Liver (tissue), 9 donors: Measurements from ENCODE around the gene NT5C2. TPM values are rescaled to one million over a fixed set of nuclear protein-coding genes. Genes with fewer than 3 reads are reported as not detected.

Experiments
- DNase-seq: peaks from one replicate; pipeline ENCODE4 v3.0.0-alpha.2; 2017; ENCODE audit warnings: low spot score
- H3K27ac ChIP-seq, 2 donors: one replicate each; pipeline ENCODE4 v1.7.0; 2013; ENCODE audit warnings: inconsistent platforms in 2 of 2, low read length in 2 of 2, control low read depth in 1 of 2, low read depth in 1 of 2, mild to moderate bottlenecking in 1 of 2
- H3K27me3 ChIP-seq, 4 donors: one replicate each; pipeline versions ENCODE4 v1.6.1 to v1.7.0; 2013; ENCODE audit warnings: low read length in 3 of 4, inconsistent platforms in 1 of 4, mild to moderate bottlenecking in 1 of 4, moderate library complexity in 1 of 4; ENCODE audit not compliant: control insufficient read depth in 4 of 4, insufficient read depth in 4 of 4
- H3K36me3 ChIP-seq, 4 donors: one replicate each; pipeline versions ENCODE4 v1.6.1 to v1.7.0; 2013; ENCODE audit warnings: low read length in 3 of 4, mild to moderate bottlenecking in 3 of 4, low read depth in 1 of 4, moderate library complexity in 1 of 4; ENCODE audit not compliant: control insufficient read depth in 4 of 4, insufficient read depth in 3 of 4
- H3K4me1 ChIP-seq, 4 donors: one replicate each; pipeline versions ENCODE4 v1.6.1 to v1.7.0; 2013; ENCODE audit warnings: low read length in 3 of 4, mild to moderate bottlenecking in 3 of 4, moderate library complexity in 1 of 4; ENCODE audit not compliant: control insufficient read depth in 4 of 4, insufficient read depth in 4 of 4
- H3K4me3 ChIP-seq, 3 donors: one replicate each; pipeline versions ENCODE4 v1.6.1 to v1.7.0; 2013; ENCODE audit warnings: low read length in 3 of 3, control low read depth in 1 of 3, low read depth in 1 of 3, mild to moderate bottlenecking in 1 of 3
- H3K9ac ChIP-seq, 2 donors: one replicate each; pipeline ENCODE4 v1.7.0; 2013; ENCODE audit warnings: low read length in 2 of 2, mild to moderate bottlenecking in 2 of 2, moderate library complexity in 2 of 2, control low read depth in 1 of 2, low read depth in 1 of 2
- H3K9me3 ChIP-seq, 4 donors: one replicate each; pipeline versions ENCODE4 v1.6.1 to v1.7.0; 2013; ENCODE audit warnings: low read length in 3 of 4; ENCODE audit not compliant: control insufficient read depth in 4 of 4
- ATF3 ChIP-seq: IDR thresholded peaks from 2 replicates; pipeline ENCODE4 v1.6.1; 2016; ENCODE audit warnings: antibody characterized with exemption
- CTCF ChIP-seq: fragments of 150-350 bp; IDR thresholded peaks from 2 replicates; pipeline ENCODE4 v1.5.1; 2017; ENCODE audit warnings: improper control_type of control experiment, low read depth, low read length; ENCODE audit not compliant: missing input control
- FOXA1 ChIP-seq: IDR thresholded peaks from 2 replicates; pipeline ENCODE4 v1.6.1; 2016; ENCODE audit warnings: antibody characterized with exemption
- GABPA ChIP-seq, 2 donors: IDR thresholded peaks in 1 of 2; conservative IDR thresholded peaks in 1 of 2; 2 replicates each; pipeline ENCODE4 v1.6.1; 2016; ENCODE audit warnings: antibody characterized with exemption in 2 of 2, mild to moderate bottlenecking in 1 of 2, moderate library complexity in 1 of 2
- HNF4A ChIP-seq, 2 donors: conservative IDR thresholded peaks; 2 replicates each; pipeline ENCODE4 v1.6.1; 2016; ENCODE audit warnings: antibody characterized with exemption in 2 of 2, mild to moderate bottlenecking in 2 of 2
- HNF4G ChIP-seq: IDR thresholded peaks from 2 replicates; pipeline ENCODE4 v1.6.1; 2016; ENCODE audit warnings: antibody characterized with exemption
- NR2F2 ChIP-seq: IDR thresholded peaks from 2 replicates; pipeline ENCODE4 v1.6.1; 2016; ENCODE audit warnings: antibody characterized with exemption
- RAD21 ChIP-seq, 2 donors: IDR thresholded peaks; 2 replicates each; pipeline ENCODE4 v1.6.1; 2016; ENCODE audit warnings: antibody characterized with exemption in 2 of 2, mild to moderate bottlenecking in 2 of 2
- REST ChIP-seq: IDR thresholded peaks from 2 replicates; pipeline ENCODE4 v1.6.1; 2016; ENCODE audit warnings: antibody characterized with exemption, mild to moderate bottlenecking
- RXRA ChIP-seq, 2 donors: IDR thresholded peaks; 2 replicates each; pipeline ENCODE4 v1.6.1; 2017 to 2018; ENCODE audit warnings: antibody characterized with exemption in 2 of 2, mild to moderate bottlenecking in 1 of 2
- SP1 ChIP-seq: IDR thresholded peaks from 2 replicates; pipeline ENCODE4 v1.6.1; 2018; ENCODE audit warnings: antibody characterized with exemption, mild to moderate bottlenecking
- TAF1 ChIP-seq: conservative IDR thresholded peaks from 2 replicates; pipeline ENCODE4 v1.6.1; 2016; ENCODE audit warnings: antibody characterized with exemption, mild to moderate bottlenecking
- YY1 ChIP-seq: IDR thresholded peaks from 2 replicates; pipeline ENCODE4 v1.6.1; 2016; ENCODE audit warnings: antibody characterized with exemption, mild to moderate bottlenecking
- ZBTB33 ChIP-seq: IDR thresholded peaks from 2 replicates; pipeline ENCODE4 v1.6.1; 2016; ENCODE audit warnings: antibody characterized with exemption
- WGBS: extraction: QIAGEN DNeasy Blood & Tissue Kit; methylation state at CpG from one replicate; pipeline ENCODE4 v1.1.7; 2013; 5-methylcytosine and 5-hydroxymethylcytosine counted together
- polyA plus RNA-seq, 2 donors: library from polyadenylated mRNA; stranded (reverse) in 1 of 2; unstranded in 1 of 2; fragments of 200-250 nt in 1 of 2; fragments of >200 nt in 1 of 2; fragmentation: Nextera tagmentation in 1 of 2; extraction: Ambion mirVana in 1 of 2; gene quantifications; one replicate each; pipeline versions ENCODE4 v1.2.1 to v1.2.3, GENCODE V29; 2013 to 2015
- total RNA-seq, 2 donors: library from RNA; depleted of rRNA; stranded (reverse); fragments of >200 nt; gene quantifications; one replicate each; pipeline ENCODE4 v1.2.3, GENCODE V29; 2014
- donor health status: healthy.
- donor health status: healthy.
- donor health status: healthy.
- donor health status: healthy.
- donor health status: healthy.

NT5C2 gene
- total and polyA plus RNA-seq, 4 donors, result 14.4 to 65.3 (median 33.0) TPM

GRCh38 chr10:103180491-103180890 is 12.6 kb downstream of the NT5C2 start:
- Histone ChIP-seq H3K4me1 (peaks cover 0 to 4% (median 0%) of the 10 kb centered on the region in 4 donors), H3K9ac (no peak overlapping the region), H3K27ac (no peak overlapping the region), H3K36me3 (peaks cover 4 to 20% (median 10%) of the 10 kb centered on the region in 4 donors), H3K27me3 (no peaks in the 10 kb centered on the region), H3K9me3 (no peaks in the 10 kb centered on the region), H3K4me3 (no peak overlapping the region)
- no peak for TF ChIP-seq TAF1
- no peak for TF ChIP-seq ATF3
- no peak for TF ChIP-seq CTCF
- TF ChIP-seq HNF4A (conservative IDR thresholded peaks at IDR 0.05), result no peak
- TF ChIP-seq HNF4G, result no peak
- no peak for TF ChIP-seq FOXA1
- no peak for TF ChIP-seq SP1
- WGBS, result 88% methylated on average over 4 of the region's 4 CpGs
- no peak for DNase-seq

- H3K9me3 ChIP-seq, result no peaks in the 10 kb centered on the region
- no peak for DNase-seq
- H3K27ac ChIP-seq, result no peak overlapping the region
- TF ChIP-seq RXRA (IDR thresholded peaks at IDR 0.05) (no peak), TAF1 (no peak), ATF3 (no peak), NR2F2 (no peak), RAD21 (IDR thresholded peaks at IDR 0.05) (no peak), CTCF (no peak), YY1 (no peak)
- H3K4me3 ChIP-seq, result no peak overlapping the region
- H3K36me3 ChIP-seq, result peaks cover 12 to 29% (median 26%) of the 10 kb centered on the region in 4 donors
- WGBS, result 58% methylated on average over 1 of the region's 1 CpG
- no peaks in the 10 kb centered on the region for H3K27me3 ChIP-seq
- H3K9ac ChIP-seq, result no peak overlapping the region
- H3K4me1 ChIP-seq, result no peaks in the 10 kb centered on the region
These were observed 15.9 kb downstream of the NT5C2 start for GRCh38 chr10:103177123-103177522.

GRCh38 chr10:103175580-103176285 is 17.3 kb downstream of the NT5C2 start:
- no peak overlapping the region for H3K9ac ChIP-seq

More at GRCh38 chr10:103175580-103176285, 17.3 kb downstream of the NT5C2 start:
- no peaks in the 10 kb centered on the region for H3K4me1 ChIP-seq
- no peaks in the 10 kb centered on the region for H3K27me3 ChIP-seq
- H3K9me3 ChIP-seq, result no peaks in the 10 kb centered on the region
- H3K4me3 ChIP-seq, result no peak overlapping the region
- 92% methylated on average over 11 of the region's 11 CpGs for WGBS
- no peak overlapping the region for H3K27ac ChIP-seq
- DNase-seq, result no peak
- H3K36me3 ChIP-seq, result peaks cover 12 to 33% (median 30%) of the 10 kb centered on the region in 4 donors
- no peak for TF ChIP-seq ZBTB33
- no peak for TF ChIP-seq REST
- no peak for TF ChIP-seq HNF4A (conservative IDR thresholded peaks at IDR 0.05)
- TF ChIP-seq GABPA (IDR thresholded peaks at IDR 0.05 in 1 of 2, conservative IDR thresholded peaks at IDR 0.05 in 1 of 2), result no peak
- no peak for TF ChIP-seq ATF3
- TF ChIP-seq TAF1, result no peak
- no peak for TF ChIP-seq SP1
